ENCODE results near the gene MMP20.

GRCh38 chr11:102592131-102592530, 33.0 kb downstream of the MMP20 start:
- TF ChIP-seq ZC3H11A (IDR thresholded peaks at IDR 0.05) (no peak), POLR2A (IDR thresholded peaks at IDR 0.05; ENCODE audit: low read length) (no peak), MAFK (IDR thresholded peaks at IDR 0.05; ENCODE audit: partially characterized antibody) (no peak), CTCF (IDR thresholded peaks at IDR 0.05) (no peak), CHD2 (IDR thresholded peaks at IDR 0.05; ENCODE audit: low read length, partially characterized antibody) (no peak), HDAC2 (IDR thresholded peaks at IDR 0.05) (no peak), RAD21 (conservative IDR thresholded peaks at IDR 0.05 in 1 of 2, IDR thresholded peaks at IDR 0.05 in 1 of 2) (no peak), RCOR1 (IDR thresholded peaks at IDR 0.05; ENCODE audit: low read depth, low read length) (no peak), CHD4 (IDR thresholded peaks at IDR 0.05; ENCODE audit: borderline replicate concordance) (no peak), RFX5 (IDR thresholded peaks at IDR 0.05) (no peak)
- TF ChIP-seq, protein P1, sequence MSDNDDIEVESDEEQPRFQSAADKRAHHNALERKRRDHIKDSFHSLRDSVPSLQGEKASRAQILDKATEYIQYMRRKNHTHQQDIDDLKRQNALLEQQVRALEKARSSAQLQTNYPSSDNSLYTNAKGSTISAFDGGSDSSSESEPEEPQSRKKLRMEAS (IDR thresholded peaks at IDR 0.05) = no peak

Data from A549 (cell line).